HepG2 (cell line): ENCODE results near the gene MKRN3. TPM values are rescaled to one million over a fixed set of nuclear protein-coding genes. Genes with fewer than 3 reads are reported as not detected.

Experiments
- FLYWCH1 ChIP-seq: sonication (generic); formaldehyde crosslinking; IDR thresholded peaks from 2 replicates; pipeline ENCODE4 v1.8.1; 2023; ENCODE audit warnings: mild to moderate bottlenecking, missing genetic modification reagents
- HNF4A ChIP-seq: sonication (generic); formaldehyde crosslinking; IDR thresholded peaks from 2 replicates; pipeline ENCODE4 v1.4.0; 2020; ENCODE audit warnings: missing genetic modification reagents
- JUND ChIP-seq: sonication (generic); formaldehyde crosslinking; IDR thresholded peaks from 2 replicates; pipeline ENCODE4 v1.8.0; 2022; ENCODE audit warnings: mild to moderate bottlenecking, missing genetic modification reagents
- KMT2A ChIP-seq: sonication (generic); formaldehyde crosslinking; IDR thresholded peaks from 2 replicates; pipeline ENCODE4 v1.4.0; 2020; ENCODE audit warnings: missing genetic modification reagents
- NR2F6 ChIP-seq, 2 experiments: IDR thresholded peaks; 2 replicates each; pipeline ENCODE4 v1.6.1; 2016; ENCODE audit warnings: antibody characterized with exemption in 1 of 2, mild to moderate bottlenecking in 1 of 2
- SOX5 ChIP-seq: IDR thresholded peaks from 2 replicates; pipeline ENCODE4 v1.6.1; 2016; ENCODE audit warnings: borderline replicate concordance
- SP5 ChIP-seq: IDR thresholded peaks from 2 replicates; pipeline ENCODE4 v1.6.1; 2016; ENCODE audit warnings: low read depth, borderline replicate concordance
- TSC22D2 ChIP-seq: sonication (generic); formaldehyde crosslinking; IDR thresholded peaks from 2 replicates; pipeline ENCODE4 v1.5.1; 2020; ENCODE audit warnings: missing genetic modification reagents, mild to moderate bottlenecking, borderline replicate concordance
- ZBTB3 ChIP-seq: sonication (generic); formaldehyde crosslinking; IDR thresholded peaks from 2 replicates; pipeline ENCODE4 v1.4.0; 2020; ENCODE audit warnings: low read depth, mild to moderate bottlenecking, moderate library complexity, missing genetic modification reagents, borderline replicate concordance
- ZBTB39 ChIP-seq: sonication (generic); formaldehyde crosslinking; IDR thresholded peaks from 2 replicates; pipeline ENCODE4 v1.5.0; 2020; ENCODE audit warnings: missing genetic modification reagents
- ZNF235 ChIP-seq: sonication (generic); formaldehyde crosslinking; IDR thresholded peaks from 2 replicates; pipeline ENCODE4 v1.8.1; 2023; ENCODE audit warnings: mild to moderate bottlenecking, missing genetic modification reagents, borderline replicate concordance
- ZNF329 ChIP-seq: sonication (generic); formaldehyde crosslinking; IDR thresholded peaks from 2 replicates; pipeline ENCODE4 v1.9.0; 2021; ENCODE audit warnings: low read depth, mild to moderate bottlenecking, missing genetic modification reagents
- ZNF598 ChIP-seq: sonication (generic); formaldehyde crosslinking; IDR thresholded peaks from 2 replicates; pipeline ENCODE4 v1.5.1; 2020; ENCODE audit warnings: mild to moderate bottlenecking, missing genetic modification reagents, borderline replicate concordance
- ZNF629 ChIP-seq: sonication (generic); formaldehyde crosslinking; conservative IDR thresholded peaks from 2 replicates; pipeline ENCODE4 v1.5.0; 2020; ENCODE audit warnings: missing genetic modification reagents
- ZNF773 ChIP-seq: sonication (generic); formaldehyde crosslinking; IDR thresholded peaks from 2 replicates; pipeline ENCODE4 v1.4.0; 2020; ENCODE audit warnings: missing genetic modification reagents, borderline replicate concordance
- ZSCAN31 ChIP-seq: sonication (generic); formaldehyde crosslinking; IDR thresholded peaks from 2 replicates; pipeline ENCODE4 v1.5.0; 2020; ENCODE audit warnings: low read depth, mild to moderate bottlenecking, missing genetic modification reagents
- polyA plus RNA-seq, 8 experiments: library from polyadenylated mRNA; depleted of rRNA in 3 of 8; stranded (reverse) in 7 of 8; unstranded in 1 of 8; fragments of >200 nt; fragmentation: Illumina TruSeq in 4 of 8; extraction: Trizol in 4 of 8; gene quantifications; 2 replicates each; pipeline versions ENCODE4 v1.2.1 to v1.2.3, GENCODE V29; 2011 to 2016; ENCODE audit warnings: low read depth in 4 of 8, missing spikeins in 1 of 8, mixed read lengths in 1 of 8; ENCODE audit not compliant: insufficient read depth in 1 of 8
- total RNA-seq, 5 experiments: library from RNA; depleted of rRNA; stranded (reverse); fragments of >200 nt; fragmentation: Illumina TruSeq; extraction: Trizol; gene quantifications; 2 replicates each; pipeline ENCODE4 v1.2.3, GENCODE V29; 2016; ENCODE audit warnings: low read depth in 1 of 5
- TF ChIP-seq, protein P1 (sequence below): fragments of 450-650 bp; IDR thresholded peaks from 2 replicates; pipeline ENCODE4 v1.6.1; 2017
- TF ChIP-seq, protein P2 (sequence below): sonication (generic); formaldehyde crosslinking; IDR thresholded peaks from 2 replicates; pipeline ENCODE4 v1.5.0; 2020; ENCODE audit warnings: mild to moderate bottlenecking, missing genetic modification reagents, moderate library complexity
- TF ChIP-seq, protein P3 (sequence below): sonication (generic); formaldehyde crosslinking; IDR thresholded peaks from 2 replicates; pipeline ENCODE4 v1.5.0; 2020; ENCODE audit warnings: mild to moderate bottlenecking, missing genetic modification reagents

The MKRN3 gene
- total and polyA plus RNA-seq, 2 of the 13 experiments (the other 11 are each of a cell fraction or from before 2014, with no cell fraction given): 2.4 to 5.2 TPM

GRCh38 chr15:23565395-23566070 lies at the start of gene MKRN3 (continued):
- TF ChIP-seq ZBTB39 (no peak), ZBTB3 (CRISPR knock-in tag) (no peak), ZNF235 (CRISPR knock-in tag) (no peak), SOX5 (CRISPR knock-in tag) (no peak), KMT2A (no peak), ZNF629 (CRISPR knock-in tag) (no peak), ZSCAN31 (CRISPR knock-in tag) (no peak), ZNF329 (no peak), NR2F6 (IDR thresholded peaks at IDR 0.05) (no peak), NR2F6 (CRISPR knock-in tag; IDR thresholded peaks at IDR 0.05) (no peak), HNF4A (CRISPR knock-in tag) (no peak), SP5 (CRISPR knock-in tag) (no peak), JUND (CRISPR knock-in tag) (no peak), FLYWCH1 (CRISPR knock-in tag) (no peak), TSC22D2 (CRISPR knock-in tag) (no peak), ZNF773 (no peak), ZNF598 (CRISPR knock-in tag) (no peak)
- TF ChIP-seq, protein P1, sequence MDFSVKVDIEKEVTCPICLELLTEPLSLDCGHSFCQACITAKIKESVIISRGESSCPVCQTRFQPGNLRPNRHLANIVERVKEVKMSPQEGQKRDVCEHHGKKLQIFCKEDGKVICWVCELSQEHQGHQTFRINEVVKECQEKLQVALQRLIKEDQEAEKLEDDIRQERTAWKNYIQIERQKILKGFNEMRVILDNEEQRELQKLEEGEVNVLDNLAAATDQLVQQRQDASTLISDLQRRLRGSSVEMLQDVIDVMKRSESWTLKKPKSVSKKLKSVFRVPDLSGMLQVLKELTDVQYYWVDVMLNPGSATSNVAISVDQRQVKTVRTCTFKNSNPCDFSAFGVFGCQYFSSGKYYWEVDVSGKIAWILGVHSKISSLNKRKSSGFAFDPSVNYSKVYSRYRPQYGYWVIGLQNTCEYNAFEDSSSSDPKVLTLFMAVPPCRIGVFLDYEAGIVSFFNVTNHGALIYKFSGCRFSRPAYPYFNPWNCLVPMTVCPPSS: no peak
- TF ChIP-seq, protein P2, sequence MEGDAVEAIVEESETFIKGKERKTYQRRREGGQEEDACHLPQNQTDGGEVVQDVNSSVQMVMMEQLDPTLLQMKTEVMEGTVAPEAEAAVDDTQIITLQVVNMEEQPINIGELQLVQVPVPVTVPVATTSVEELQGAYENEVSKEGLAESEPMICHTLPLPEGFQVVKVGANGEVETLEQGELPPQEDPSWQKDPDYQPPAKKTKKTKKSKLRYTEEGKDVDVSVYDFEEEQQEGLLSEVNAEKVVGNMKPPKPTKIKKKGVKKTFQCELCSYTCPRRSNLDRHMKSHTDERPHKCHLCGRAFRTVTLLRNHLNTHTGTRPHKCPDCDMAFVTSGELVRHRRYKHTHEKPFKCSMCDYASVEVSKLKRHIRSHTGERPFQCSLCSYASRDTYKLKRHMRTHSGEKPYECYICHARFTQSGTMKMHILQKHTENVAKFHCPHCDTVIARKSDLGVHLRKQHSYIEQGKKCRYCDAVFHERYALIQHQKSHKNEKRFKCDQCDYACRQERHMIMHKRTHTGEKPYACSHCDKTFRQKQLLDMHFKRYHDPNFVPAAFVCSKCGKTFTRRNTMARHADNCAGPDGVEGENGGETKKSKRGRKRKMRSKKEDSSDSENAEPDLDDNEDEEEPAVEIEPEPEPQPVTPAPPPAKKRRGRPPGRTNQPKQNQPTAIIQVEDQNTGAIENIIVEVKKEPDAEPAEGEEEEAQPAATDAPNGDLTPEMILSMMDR (CRISPR knock-in tag): no peak
- TF ChIP-seq, protein P3, sequence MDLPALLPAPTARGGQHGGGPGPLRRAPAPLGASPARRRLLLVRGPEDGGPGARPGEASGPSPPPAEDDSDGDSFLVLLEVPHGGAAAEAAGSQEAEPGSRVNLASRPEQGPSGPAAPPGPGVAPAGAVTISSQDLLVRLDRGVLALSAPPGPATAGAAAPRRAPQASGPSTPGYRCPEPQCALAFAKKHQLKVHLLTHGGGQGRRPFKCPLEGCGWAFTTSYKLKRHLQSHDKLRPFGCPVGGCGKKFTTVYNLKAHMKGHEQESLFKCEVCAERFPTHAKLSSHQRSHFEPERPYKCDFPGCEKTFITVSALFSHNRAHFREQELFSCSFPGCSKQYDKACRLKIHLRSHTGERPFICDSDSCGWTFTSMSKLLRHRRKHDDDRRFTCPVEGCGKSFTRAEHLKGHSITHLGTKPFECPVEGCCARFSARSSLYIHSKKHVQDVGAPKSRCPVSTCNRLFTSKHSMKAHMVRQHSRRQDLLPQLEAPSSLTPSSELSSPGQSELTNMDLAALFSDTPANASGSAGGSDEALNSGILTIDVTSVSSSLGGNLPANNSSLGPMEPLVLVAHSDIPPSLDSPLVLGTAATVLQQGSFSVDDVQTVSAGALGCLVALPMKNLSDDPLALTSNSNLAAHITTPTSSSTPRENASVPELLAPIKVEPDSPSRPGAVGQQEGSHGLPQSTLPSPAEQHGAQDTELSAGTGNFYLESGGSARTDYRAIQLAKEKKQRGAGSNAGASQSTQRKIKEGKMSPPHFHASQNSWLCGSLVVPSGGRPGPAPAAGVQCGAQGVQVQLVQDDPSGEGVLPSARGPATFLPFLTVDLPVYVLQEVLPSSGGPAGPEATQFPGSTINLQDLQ (CRISPR knock-in tag): no peak
